GM18873 (cell line): Measurements from ENCODE around the gene MANBA.
"Not testable (repeated sequence)": the region's sequence is repeated elsewhere in the genome, so short reads cannot be mapped to it uniquely, and the experiment has no call there.

Experiments
- ATAC-seq: cut with Tn5 transposase; IDR thresholded peaks from one replicate; pipeline ENCODE4 v1.9.1; 2021; ENCODE audit warnings: mild to moderate bottlenecking, moderate library complexity, moderate number of reproducible peaks; ENCODE audit not compliant: unreplicated experiment, low FRiP score

MANBA gene

GRCh38 chr4:102627831-102628523 lies 132.8 kb downstream of the MANBA start:
- no peak for ATAC-seq

- peak; percentile 82 for ATAC-seq
These were observed 135.4 kb downstream of the MANBA start for GRCh38 chr4:102625232-102625930.

GRCh38 chr4:102624505-102624904 lies 136.3 kb downstream of the MANBA start:
- no peak for ATAC-seq

GRCh38 chr4:102623622-102624021 lies 137.1 kb downstream of the MANBA start:
- no peak for ATAC-seq

- peak; percentile 55 for ATAC-seq
These were observed 139.9 kb downstream of the MANBA start for GRCh38 chr4:102620697-102621497.

GRCh38 chr4:102619776-102620631 lies 140.8 kb downstream of the MANBA start:
- ATAC-seq: not testable (repeated sequence)

- ATAC-seq: peak; percentile 42
These were observed 141.7 kb downstream of the MANBA start for GRCh38 chr4:102619021-102619420.

- ATAC-seq: no peak
These were observed 144.1 kb downstream of the MANBA start for GRCh38 chr4:102616636-102617035.

- ATAC-seq: no peak
These were observed 146.0 kb downstream of the MANBA start for GRCh38 chr4:102614801-102615200.

GRCh38 chr4:102612824-102613366 lies 147.9 kb downstream of the MANBA start:
- ATAC-seq: no peak

- no peak for ATAC-seq
These were observed 148.6 kb downstream of the MANBA start for GRCh38 chr4:102612210-102612609.

GRCh38 chr4:102610476-102610875 lies 150.3 kb downstream of the MANBA start:
- ATAC-seq: no peak

GRCh38 chr4:102610007-102610406 lies 150.8 kb downstream of the MANBA start:
- ATAC-seq: no peak

- ATAC-seq: no peak
These were observed 152.6 kb downstream of the MANBA start for GRCh38 chr4:102608190-102608589.

- no peak for ATAC-seq
These were observed 153.8 kb downstream of the MANBA start for GRCh38 chr4:102606846-102607450.

- no peak for ATAC-seq
These were observed 154.5 kb downstream of the MANBA start for GRCh38 chr4:102606261-102606660.

GRCh38 chr4:102604222-102604940 lies 156.4 kb downstream of the MANBA start:
- ATAC-seq: no peak

- no peak for ATAC-seq
These were observed 159.1 kb downstream of the MANBA start for GRCh38 chr4:102601586-102602227.
